ENCODE measurements around the gene DPH2. TPM values are rescaled to one million over a fixed set of nuclear protein-coding genes. Genes with fewer than 3 reads are reported as not detected.

DPH2 gene
- total RNA-seq, 2 donors from 2014 or later: 37.4 to 93.8 TPM

DNA sequence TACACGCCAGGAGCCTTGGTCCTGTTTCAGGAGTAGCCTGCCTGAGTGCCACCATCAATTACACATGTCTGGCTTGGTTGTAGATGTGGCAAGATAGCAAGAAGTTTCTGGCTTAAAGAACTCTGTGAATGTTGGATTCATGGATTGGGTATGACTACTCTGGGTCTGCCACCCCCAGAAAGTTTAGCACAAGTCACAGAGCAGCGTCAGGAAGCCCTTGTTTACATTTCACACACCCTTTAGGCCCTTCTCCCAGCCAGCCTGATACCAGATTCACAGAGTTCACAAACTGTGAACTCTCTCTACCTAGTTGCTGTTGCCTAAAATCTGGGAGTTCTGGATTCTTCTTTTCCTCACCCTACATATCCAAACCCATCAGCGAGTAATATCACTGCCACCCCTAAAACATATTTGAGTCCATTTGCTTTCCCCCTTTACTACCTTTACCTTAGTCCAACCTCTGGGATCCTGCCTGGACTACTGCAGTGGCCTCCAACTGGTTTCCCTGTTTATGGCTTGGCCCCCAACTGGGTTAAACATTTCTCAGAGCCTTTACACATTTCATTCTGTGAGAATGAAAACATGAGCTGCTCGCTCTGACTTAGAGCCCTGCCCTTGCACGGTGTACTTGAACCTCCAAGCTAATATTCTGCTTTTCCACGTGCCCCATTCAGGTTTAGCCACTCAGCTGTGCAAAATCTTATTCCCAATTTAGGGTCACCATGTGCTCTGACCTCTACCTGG lies 17.5 kb downstream of the DPH2 start:
- Mint-ChIP-seq H3K27me3 (no peaks in the 10 kb centered on the region), H3K4me3 (no peak overlapping the region), H3K36me3 (no peaks in the 10 kb centered on the region), H3K9me3 (no peaks in the 10 kb centered on the region), H3K4me1 (ENCODE audit: low read depth in 2 of 2) (peaks cover 4 to 6% of the 10 kb centered on the region in 2 donors), H3K27ac (no peak overlapping the region)
- DNase-seq (ENCODE audit: low spot score) (no peak), ATAC-seq (no peak)

DNA sequence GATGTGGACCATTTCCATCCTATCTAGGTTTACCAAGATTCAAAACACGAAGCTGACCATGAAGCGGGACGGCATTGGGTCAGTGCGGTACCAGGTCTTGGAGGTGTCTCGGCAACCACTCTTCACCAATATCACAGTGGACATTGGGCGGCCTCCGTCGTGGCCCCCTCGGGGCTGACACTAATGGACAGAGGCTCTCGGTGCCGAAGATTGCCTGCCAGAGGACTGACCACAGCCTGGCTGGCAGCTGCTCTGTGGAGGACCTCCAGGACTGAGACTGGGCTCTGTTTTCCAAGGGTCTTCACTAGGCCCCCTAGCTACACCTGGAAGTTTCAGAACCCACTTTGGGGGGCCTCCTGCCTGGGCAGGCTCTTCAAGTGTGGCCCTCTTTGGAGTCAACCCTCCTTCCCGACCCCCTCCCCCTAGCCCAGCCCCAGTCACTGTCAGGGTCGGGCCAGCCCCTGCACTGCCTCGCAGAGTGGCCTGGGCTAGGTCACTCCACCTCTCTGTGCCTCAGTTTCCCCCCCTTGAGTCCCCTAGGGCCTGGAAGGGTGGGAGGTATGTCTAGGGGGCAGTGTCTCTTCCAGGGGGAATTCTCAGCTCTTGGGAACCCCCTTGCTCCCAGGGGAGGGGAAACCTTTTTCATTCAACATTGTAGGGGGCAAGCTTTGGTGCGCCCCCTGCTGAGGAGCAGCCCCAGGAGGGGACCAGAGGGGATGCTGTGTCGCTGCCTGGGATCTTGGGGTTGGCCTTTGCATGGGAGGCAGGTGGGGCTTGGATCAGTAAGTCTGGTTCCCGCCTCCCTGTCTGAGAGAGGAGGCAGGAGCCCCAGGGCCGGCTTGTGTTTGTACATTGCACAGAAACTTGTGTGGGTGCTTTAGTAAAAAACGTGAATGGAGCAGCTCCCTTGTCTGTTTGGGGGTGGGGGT lies 20.7 kb downstream of the DPH2 start:
- Mint-ChIP-seq H3K9me3 (no peaks in the 10 kb centered on the region), H3K4me1 (ENCODE audit: low read depth in 2 of 2) (peaks cover 10% of the 10 kb centered on the region in 2 donors), H3K36me3 (no peaks in the 10 kb centered on the region), H3K4me3 (peak overlapping the region; percentile 79), H3K27me3 (no peaks in the 10 kb centered on the region), H3K27ac (peak overlapping the region; percentile 32 to 35)
- no peak for ATAC-seq
- DNase-seq (ENCODE audit: low spot score): no peak

DNA sequence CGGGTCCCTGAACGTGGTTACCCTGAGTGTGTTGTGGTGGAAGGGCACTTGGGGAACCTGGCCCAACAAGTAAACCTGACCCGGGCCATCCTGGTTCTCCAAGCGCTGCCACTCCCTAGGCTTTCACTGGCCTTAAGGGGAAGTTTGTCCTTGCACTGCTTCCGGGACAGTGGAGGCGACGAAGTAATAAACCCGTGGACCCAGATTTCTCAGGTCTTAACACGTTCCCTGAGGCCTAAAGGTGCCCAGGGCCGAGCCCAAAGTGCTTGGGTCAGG lies 21.3 kb downstream of the DPH2 start:
- peak overlapping the region; percentile 32 to 35 for H3K27ac Mint-ChIP-seq
- ATAC-seq (no peak), DNase-seq (ENCODE audit: low spot score) (no peak)
- H3K9me3 Mint-ChIP-seq: no peaks in the 10 kb centered on the region
- no peaks in the 10 kb centered on the region for H3K36me3 Mint-ChIP-seq
- H3K4me1 Mint-ChIP-seq (ENCODE audit: low read depth in 2 of 2): peaks cover 10% of the 10 kb centered on the region in 2 donors
- H3K27me3 Mint-ChIP-seq: no peaks in the 10 kb centered on the region
- H3K4me3 Mint-ChIP-seq: peak overlapping the region; percentile 79

DNA sequence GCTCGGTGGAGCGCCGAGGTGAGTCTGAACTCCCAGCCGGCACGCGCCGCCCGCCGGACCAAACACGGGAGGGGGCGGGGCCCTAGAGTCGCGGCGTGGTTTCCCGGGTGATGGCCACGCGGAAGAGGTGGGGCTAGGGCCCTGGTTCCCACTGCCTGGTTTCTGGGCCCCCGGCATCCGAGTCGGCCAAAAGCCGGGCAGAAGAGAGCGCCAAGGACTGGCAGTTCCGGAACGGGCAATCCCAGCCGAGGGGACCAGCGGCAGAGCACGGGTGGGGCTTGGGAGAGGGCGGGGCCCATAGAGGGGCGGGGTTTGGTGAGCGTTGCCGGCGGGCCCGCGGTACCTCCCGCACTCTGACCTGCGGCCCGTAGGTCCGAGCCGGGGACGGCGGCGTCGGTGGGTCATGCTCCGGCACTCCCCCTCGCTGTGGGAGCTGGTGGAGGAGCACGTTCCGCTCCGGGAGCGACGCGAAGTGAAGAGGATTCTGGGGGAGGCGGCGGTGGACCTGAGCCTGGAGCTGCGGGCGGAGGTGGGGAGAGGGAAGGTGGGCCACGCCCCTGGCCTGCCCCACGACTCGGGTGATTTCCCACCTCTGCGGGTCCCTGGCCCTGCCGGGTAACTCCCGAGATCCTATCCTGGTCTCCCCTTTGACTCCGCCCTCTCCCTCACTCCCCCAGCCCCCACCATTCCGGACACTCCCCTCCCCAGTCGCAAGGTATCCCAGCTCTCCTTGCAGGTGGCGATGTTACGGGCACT lies 21.8 kb downstream of the DPH2 start, which contains the start of gene CCDC24:
TSS of gene CCDC24 (plus strand) at position 124 of the 756 bp plus-strand sequence. CDS start at position 404, 280 bp downstream.
- peak; percentile 89 for DNase-seq (ENCODE audit: low spot score)
- no peaks in the 10 kb centered on the region for H3K9me3 Mint-ChIP-seq
- peak; percentile 91 to 93 for ATAC-seq
- no peaks in the 10 kb centered on the region for H3K36me3 Mint-ChIP-seq
- H3K27me3 Mint-ChIP-seq: no peaks in the 10 kb centered on the region
- peak within 1 kb of the TSS; percentile 32 to 35 for H3K27ac Mint-ChIP-seq
- H3K4me3 Mint-ChIP-seq: peak within 1 kb of the TSS; percentile 79
- H3K4me1 Mint-ChIP-seq (ENCODE audit: low read depth in 2 of 2): peaks cover 10% of the 10 kb centered on the region in 2 donors

DNA sequence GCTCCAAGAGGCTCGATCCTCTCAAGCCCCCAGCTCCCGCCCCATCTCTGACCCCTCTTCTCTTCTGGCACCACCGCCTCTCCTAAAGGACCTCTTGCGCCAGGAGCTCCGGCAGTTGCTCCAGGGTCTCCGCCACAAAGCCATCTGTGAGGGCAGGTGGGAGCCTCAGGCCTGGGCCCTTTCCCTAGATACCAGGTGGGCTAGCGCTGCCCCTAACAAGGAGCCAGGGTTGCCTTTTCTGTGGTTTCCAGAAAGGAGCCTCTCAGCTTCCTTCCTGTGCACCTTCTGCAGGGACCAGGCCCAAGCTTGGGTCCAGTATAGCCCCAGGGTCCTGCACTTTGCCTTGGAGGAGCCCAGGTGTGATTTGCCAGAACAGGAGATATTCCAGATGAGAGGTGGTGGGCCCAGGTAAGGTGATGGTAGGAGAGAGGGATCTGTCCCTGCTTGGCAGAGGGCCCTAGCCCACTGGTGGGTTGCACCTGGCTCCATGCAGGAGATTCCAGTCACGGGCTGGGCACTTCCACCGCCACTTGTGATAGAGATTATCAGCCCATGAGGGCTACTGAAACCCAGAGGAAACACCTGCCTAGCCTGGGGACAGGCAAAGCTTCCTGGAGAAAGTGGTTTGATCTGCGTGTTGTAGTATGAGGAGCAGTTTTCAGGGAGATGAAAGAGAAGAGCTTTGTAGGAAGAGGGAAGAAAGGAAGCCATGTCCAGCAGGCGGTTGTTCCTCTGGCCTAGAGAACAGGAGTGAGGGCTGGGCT lies 22.6 kb downstream of the DPH2 start:
- H3K27ac Mint-ChIP-seq: peak overlapping the region; percentile 32 to 35

DNA sequence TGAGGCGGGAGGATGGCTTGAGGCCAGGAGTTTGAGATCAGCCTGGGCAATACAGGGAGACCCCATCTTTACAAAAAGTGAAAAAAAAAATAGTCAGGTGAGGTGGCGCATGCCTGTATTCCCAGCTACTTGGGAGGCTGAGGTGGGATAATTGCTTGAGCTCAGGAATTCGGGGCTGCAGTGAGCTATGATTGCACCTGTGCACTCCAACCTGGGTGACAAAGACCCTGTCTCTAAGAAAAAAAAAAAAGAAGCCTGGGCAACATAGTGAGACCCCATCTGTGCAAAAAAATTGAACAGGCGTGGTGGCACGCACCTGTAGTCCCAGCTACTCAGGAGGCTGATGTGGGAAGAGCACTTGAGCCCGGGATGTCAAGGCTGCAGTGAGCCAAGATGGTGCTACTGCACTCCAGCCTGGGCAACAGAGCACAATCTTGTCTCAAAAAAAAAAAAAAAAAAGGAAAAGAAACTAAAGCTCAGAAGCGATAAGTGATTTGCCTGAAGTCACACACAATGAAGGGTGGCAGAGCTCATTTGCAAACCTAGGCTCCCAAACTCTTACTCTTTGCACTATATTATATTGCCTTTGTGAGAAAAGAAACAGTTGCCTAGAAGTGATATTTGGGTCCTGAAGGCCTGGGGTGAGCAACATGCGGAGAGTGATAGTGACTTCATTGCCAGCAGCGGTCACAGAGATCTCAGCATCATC lies 23.6 kb downstream of the DPH2 start:
- H3K4me1 Mint-ChIP-seq (ENCODE audit: low read depth in 2 of 2): peaks cover 10% of the 10 kb centered on the region in 2 donors
- ATAC-seq: no peak
- no peaks in the 10 kb centered on the region for H3K9me3 Mint-ChIP-seq
- H3K27ac Mint-ChIP-seq: peak overlapping the region in 1 of 2 donors; percentile 32
- H3K36me3 Mint-ChIP-seq: no peaks in the 10 kb centered on the region
- no peaks in the 10 kb centered on the region for H3K27me3 Mint-ChIP-seq
- no peak for DNase-seq (ENCODE audit: low spot score)
- H3K4me3 Mint-ChIP-seq: no peak overlapping the region

More for the DNA sequence above, 22.6 kb downstream of the DPH2 start:
- Mint-ChIP-seq H3K4me1 (ENCODE audit: low read depth in 2 of 2) (peaks cover 10% of the 10 kb centered on the region in 2 donors), H3K9me3 (no peaks in the 10 kb centered on the region), H3K27me3 (no peaks in the 10 kb centered on the region), H3K4me3 (peak overlapping the region; percentile 79), H3K36me3 (no peaks in the 10 kb centered on the region)
- DNase-seq (ENCODE audit: low spot score): no peak
- no peak for ATAC-seq

DNA sequence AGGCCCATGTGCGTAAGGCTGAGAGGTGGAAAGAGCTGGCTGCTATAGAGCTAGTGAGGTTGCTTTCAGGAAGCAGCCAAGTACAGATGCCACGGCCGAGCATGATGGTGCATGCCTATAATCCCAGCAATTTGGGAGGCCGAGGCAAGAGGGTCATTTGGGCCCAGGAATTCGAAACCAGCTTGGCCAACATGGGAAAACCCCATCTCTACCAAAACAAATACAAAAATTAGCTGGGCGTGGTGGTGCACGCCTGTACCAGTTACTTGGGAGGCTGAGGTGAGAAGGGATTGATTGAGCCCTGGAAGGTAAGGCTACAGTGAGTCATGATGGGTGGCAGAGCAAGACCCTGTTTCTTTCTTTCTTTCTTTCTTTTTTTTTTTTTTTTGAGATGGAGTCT lies 24.3 kb downstream of the DPH2 start:
- Mint-ChIP-seq H3K27ac (peak overlapping the region in 1 of 2 donors; percentile 7), H3K4me1 (ENCODE audit: low read depth in 2 of 2) (peaks cover 10% of the 10 kb centered on the region in 2 donors), H3K36me3 (no peaks in the 10 kb centered on the region), H3K4me3 (no peak overlapping the region), H3K9me3 (no peaks in the 10 kb centered on the region), H3K27me3 (no peaks in the 10 kb centered on the region)
- DNase-seq (ENCODE audit: low spot score) (no peak), ATAC-seq (no peak)

DNA sequence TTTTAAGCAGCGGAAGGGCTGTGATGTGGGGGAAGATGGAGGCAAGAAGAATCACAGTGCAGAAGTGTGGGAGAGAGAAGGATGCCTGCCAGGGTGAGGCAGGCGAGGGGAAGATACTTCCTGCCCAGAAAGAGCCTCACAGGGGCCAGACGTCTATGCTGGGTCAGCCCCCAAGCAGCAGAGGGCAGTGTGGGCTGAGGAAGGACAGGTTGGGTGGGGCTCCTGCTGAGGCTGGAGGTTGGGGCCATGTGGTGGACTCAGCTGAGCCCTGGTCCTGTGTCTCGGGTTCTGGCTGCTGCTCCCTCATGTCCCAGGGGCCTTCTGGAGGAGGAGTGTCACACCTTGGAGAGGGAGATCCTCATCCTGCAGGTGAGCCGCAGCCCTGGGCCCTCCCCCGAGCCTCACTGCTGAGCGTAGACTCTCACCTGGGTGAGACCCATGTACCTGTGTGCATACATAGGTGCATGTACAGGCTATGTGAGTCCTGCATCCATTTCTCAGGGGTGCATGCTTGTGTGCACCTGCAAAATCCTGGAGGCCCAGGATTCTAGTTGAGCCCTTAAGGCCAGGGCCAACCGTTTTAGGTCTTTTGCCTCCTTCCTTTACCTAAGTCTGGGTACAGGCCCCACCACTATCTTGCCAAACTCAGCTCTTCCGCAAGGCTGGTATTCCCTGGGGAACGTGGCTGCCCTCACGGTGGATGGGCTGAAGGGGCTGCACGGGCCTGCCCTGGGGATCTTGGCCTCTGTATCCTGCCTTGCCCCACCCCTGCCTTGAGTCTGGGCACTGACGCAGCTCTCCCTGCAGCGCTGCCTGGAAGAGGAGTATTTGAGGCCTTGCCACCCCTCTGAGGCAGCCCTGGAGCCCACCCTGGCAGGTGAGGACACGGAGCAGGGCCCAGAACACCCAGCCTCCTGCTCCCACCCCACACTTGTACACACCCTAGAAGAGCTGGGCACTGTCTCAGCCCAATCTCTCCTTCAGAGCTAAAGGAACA lies 25.3 kb downstream of the DPH2 start:
- H3K36me3 Mint-ChIP-seq: no peaks in the 10 kb centered on the region
- no peak for ATAC-seq

DNA sequence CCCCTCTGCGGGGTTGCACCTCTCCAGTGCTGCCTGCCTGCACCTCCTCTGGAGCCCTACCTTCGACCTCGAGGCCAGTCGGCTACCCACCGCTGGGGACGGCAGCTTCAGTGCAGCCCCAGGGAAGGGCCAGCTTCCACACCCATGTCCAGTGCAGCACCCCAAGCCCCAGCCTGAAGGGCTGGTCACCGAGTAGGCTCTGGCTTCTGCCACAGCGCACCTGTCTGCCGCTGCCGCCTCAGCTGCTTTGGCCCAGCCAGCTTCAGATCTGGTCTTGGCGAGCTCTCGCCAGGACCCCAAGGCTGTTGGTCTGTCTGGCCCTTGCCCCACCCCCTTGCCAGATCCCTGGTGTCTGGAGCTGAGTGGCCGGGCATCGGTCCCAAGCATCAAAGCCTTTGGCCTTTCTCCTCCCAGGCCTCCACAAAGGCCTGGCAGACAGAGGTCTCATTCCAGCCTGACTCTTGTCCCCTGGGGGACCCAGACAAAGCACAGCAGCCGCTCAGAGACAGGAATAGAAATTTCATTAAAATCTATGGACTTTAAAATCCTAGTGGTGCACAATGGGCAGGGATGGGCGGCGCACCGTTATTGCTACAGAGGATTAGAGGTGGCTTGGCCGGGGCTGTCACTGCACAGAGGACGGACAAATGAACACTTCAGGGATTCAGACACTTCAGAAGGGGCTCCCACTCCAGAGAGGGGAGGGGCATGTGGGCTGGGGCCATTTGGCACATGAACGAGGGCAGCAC lies 26.3 kb downstream of the DPH2 start:
- Mint-ChIP-seq H3K9me3 (no peaks in the 10 kb centered on the region), H3K27ac (no peak overlapping the region), H3K4me3 (no peak overlapping the region), H3K36me3 (no peaks in the 10 kb centered on the region), H3K4me1 (ENCODE audit: low read depth in 2 of 2) (peaks cover 10% of the 10 kb centered on the region in 2 donors), H3K27me3 (no peaks in the 10 kb centered on the region)
- no peak for DNase-seq (ENCODE audit: low spot score)
- ATAC-seq: no peak

More for the DNA sequence above, 25.3 kb downstream of the DPH2 start:
- Mint-ChIP-seq H3K27me3 (no peaks in the 10 kb centered on the region), H3K27ac (no peak overlapping the region), H3K4me1 (ENCODE audit: low read depth in 2 of 2) (peaks cover 10% of the 10 kb centered on the region in 2 donors), H3K4me3 (no peak overlapping the region), H3K9me3 (no peaks in the 10 kb centered on the region)
- DNase-seq (ENCODE audit: low spot score): no peak

DNA sequence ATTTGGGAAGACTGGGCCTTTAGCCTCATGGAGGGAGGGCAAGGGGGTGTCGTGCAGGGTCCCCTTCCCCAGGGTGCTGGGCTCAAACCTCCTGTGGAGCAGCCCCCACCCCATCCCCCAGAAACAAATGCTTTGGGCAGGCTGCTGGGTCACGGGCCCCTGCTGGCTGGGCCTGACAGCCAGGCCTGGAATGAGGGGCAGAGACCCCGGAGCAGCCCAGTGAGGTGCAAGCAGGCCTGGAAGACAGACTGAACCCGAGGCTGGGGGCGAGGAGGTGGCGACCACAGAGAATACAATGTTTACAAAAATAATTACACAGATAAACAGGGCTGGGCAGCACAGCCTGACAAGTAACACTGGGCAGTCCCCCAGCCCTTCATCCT lies 26.9 kb downstream of the DPH2 start:
- H3K9me3 Mint-ChIP-seq: no peaks in the 10 kb centered on the region
- H3K36me3 Mint-ChIP-seq: no peaks in the 10 kb centered on the region
- no peak overlapping the region for H3K27ac Mint-ChIP-seq
- H3K4me1 Mint-ChIP-seq (ENCODE audit: low read depth in 2 of 2): peaks cover 10% of the 10 kb centered on the region in 2 donors
- no peak for ATAC-seq
- DNase-seq (ENCODE audit: low spot score): no peak
- no peaks in the 10 kb centered on the region for H3K27me3 Mint-ChIP-seq
- no peak overlapping the region for H3K4me3 Mint-ChIP-seq

DNA sequence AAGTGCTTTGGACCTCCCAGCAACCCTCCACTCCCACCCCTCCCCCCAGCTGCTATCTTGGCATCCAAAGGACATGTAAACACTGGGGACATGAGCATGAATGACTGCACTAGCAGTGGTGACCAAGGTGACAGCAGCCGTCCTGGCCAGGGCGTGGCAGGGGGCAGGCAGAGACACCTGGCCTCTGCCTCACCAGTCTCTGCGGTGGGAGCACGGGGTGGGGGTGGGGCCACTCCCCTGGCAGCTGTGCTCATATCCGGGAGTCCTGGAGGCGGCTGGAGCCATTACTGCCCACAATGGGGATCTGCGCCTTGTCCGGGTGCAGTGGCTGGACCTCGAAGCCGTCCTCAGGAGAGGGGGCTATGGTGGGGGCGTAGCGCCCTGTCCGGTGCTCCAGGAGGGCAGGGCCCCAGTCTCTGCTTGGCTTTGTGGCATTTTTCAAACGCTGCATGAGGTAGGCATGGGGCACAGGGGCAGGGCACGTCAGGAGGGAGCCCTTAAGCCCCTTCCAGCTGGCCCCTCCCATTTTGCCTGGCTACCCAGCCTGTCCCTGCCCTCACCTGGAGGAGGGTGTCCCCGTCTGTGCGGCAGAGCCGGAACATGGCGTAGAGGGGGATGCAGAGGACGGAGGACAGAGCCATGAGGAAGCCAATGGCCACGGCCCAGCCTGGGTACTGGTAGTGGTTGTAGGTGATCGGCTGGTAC lies 27.6 kb downstream of the DPH2 start:
- DNase-seq (ENCODE audit: low spot score) (no peak), ATAC-seq (no peak)
- Mint-ChIP-seq H3K4me1 (ENCODE audit: low read depth in 2 of 2) (peaks cover 4 to 5% of the 10 kb centered on the region in 2 donors), H3K4me3 (no peak overlapping the region), H3K27me3 (no peaks in the 10 kb centered on the region), H3K9me3 (no peaks in the 10 kb centered on the region), H3K36me3 (no peaks in the 10 kb centered on the region), H3K27ac (no peak overlapping the region)

All from natural killer cell treated with Interleukin-12 subunit alpha and Interleukin-12 subunit beta and Interleukin-15 and Interleukin-18, amount 100 ng/mL, for 72 hours (primary cell).